Activated B cell treated with CpG ODN at 0.5 μM for 24 hours (primary cell): ENCODE results near the gene PPP1R14B. TPM values are rescaled to one million over a fixed set of nuclear protein-coding genes. Genes with fewer than 3 reads are reported as not detected.

ENCODE experiments used
- ATAC-seq: fragments of 200-7000 bp; cut with Tn5 transposase; one replicate; pipeline ENCODE4 v1.10.0; 2021; ENCODE audit warnings: low read depth, mild to moderate bottlenecking, moderate library complexity
- CTCF ChIA-PET: fragments of 350-600 bp; sonication (Branson Sonifier 250); formaldehyde crosslinking; loops from one replicate; lab custom pipeline; 2021; ENCODE audit warnings: antibody characterized with exemption; lab: Charles Lee
- POLR2A ChIA-PET: fragments of 350-600 bp; sonication (Branson Sonifier 250); formaldehyde crosslinking; loops from one replicate; lab custom pipeline; 2021; ENCODE audit warnings: antibody characterized with exemption; lab: Charles Lee
- DNase-seq: peaks from one replicate; pipeline ENCODE4 v3.0.0; 2022
- H3K27ac Mint-ChIP-seq: one replicate; pipeline ENCODE4 v1.8.0; 2020; ENCODE audit warnings: mixed read lengths
- H3K27me3 Mint-ChIP-seq: one replicate; pipeline ENCODE4 v1.8.0; 2021; ENCODE audit warnings: mixed read lengths
- H3K36me3 Mint-ChIP-seq: one replicate; pipeline ENCODE4 v1.8.0; 2021; ENCODE audit warnings: low read depth, mixed read lengths
- H3K4me1 Mint-ChIP-seq: one replicate; pipeline ENCODE4 v1.8.0; 2021; ENCODE audit warnings: mixed read lengths
- H3K4me3 Mint-ChIP-seq: one replicate; pipeline ENCODE4 v1.8.0; 2020; ENCODE audit warnings: mild to moderate bottlenecking, mixed read lengths
- H3K9me3 Mint-ChIP-seq: one replicate; pipeline ENCODE4 v1.8.0; 2020; ENCODE audit warnings: mixed read lengths
- intact Hi-C: fragments of 100-400 bp; cut with micrococcal nuclease; formaldehyde crosslinking; loops from one replicate; pipeline ENCODE4 v1.15.1; 2024
- total RNA-seq: library from RNA; stranded (reverse); gene quantifications from 2 replicates; pipeline ENCODE4 v1.2.3, GENCODE V29; 2022
- TF ChIP-seq, protein P1 (sequence below): fragments of 200-600 bp; IDR thresholded peaks from one replicate; pipeline ENCODE4 v1.8.0; 2022; ENCODE audit warnings: antibody characterized with exemption, mild to moderate bottlenecking

The PPP1R14B gene
- total RNA-seq, 1 donor from 2014 or later, result 112 TPM

DNA sequence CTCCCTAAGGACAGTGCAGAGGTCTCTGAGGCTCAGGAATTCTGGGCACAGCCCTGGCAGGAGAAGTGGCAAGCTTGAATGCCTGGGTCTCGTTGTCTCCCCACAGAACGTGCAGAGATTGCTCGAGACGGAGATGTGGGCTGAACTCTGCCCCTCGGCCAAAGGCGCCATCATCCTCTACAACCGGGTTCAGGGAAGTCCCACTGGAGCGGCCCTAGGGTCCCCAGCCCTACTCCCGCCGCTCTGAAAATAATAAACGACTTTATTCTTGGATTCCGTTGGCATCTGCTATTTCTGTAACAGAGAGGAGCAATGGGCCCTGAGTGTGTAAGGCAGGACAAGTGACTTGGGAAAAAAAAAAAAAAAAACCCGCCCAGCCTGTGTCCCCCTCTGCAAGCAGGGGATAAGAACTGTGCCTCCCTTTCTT, 17.0 kb downstream of the PPP1R14B start:
- H3K4me3 Mint-ChIP-seq, result peak overlapping the region; percentile 91
- intact Hi-C loops, result loop anchor here (1.0 to 5.0 kb wide), 8 partner anchors 11 to 292 kb away; partner anchors contain the start of genes GPR137, NAA40, PPP1R14B and PRDX5
- POLR2A ChIA-PET, result interaction anchor here (0.7 to 12.7 kb wide), 9 partner anchors 11 to 75 kb away, joined by 3 to 191 read pairs (median 5); partner anchors contain the start of genes ESRRA, FERMT3, FKBP2 and PPP1R14B
- H3K27me3 Mint-ChIP-seq, result no peaks in the 10 kb centered on the region
- H3K4me1 Mint-ChIP-seq, result peaks cover 64% of the 10 kb centered on the region
- TF ChIP-seq, protein P1, sequence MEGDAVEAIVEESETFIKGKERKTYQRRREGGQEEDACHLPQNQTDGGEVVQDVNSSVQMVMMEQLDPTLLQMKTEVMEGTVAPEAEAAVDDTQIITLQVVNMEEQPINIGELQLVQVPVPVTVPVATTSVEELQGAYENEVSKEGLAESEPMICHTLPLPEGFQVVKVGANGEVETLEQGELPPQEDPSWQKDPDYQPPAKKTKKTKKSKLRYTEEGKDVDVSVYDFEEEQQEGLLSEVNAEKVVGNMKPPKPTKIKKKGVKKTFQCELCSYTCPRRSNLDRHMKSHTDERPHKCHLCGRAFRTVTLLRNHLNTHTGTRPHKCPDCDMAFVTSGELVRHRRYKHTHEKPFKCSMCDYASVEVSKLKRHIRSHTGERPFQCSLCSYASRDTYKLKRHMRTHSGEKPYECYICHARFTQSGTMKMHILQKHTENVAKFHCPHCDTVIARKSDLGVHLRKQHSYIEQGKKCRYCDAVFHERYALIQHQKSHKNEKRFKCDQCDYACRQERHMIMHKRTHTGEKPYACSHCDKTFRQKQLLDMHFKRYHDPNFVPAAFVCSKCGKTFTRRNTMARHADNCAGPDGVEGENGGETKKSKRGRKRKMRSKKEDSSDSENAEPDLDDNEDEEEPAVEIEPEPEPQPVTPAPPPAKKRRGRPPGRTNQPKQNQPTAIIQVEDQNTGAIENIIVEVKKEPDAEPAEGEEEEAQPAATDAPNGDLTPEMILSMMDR, result no peak
- H3K27ac Mint-ChIP-seq, result peak overlapping the region; percentile 91
- DNase-seq, result no peak
- no peaks in the 10 kb centered on the region for H3K36me3 Mint-ChIP-seq
- no peak for ATAC-seq
- CTCF ChIA-PET, result interaction anchor here (0.6 kb wide), 1 partner anchor 11 kb away, joined by 3 read pairs; the partner anchor contains the start of gene FKBP2
- H3K9me3 Mint-ChIP-seq, result no peaks in the 10 kb centered on the region

DNA sequence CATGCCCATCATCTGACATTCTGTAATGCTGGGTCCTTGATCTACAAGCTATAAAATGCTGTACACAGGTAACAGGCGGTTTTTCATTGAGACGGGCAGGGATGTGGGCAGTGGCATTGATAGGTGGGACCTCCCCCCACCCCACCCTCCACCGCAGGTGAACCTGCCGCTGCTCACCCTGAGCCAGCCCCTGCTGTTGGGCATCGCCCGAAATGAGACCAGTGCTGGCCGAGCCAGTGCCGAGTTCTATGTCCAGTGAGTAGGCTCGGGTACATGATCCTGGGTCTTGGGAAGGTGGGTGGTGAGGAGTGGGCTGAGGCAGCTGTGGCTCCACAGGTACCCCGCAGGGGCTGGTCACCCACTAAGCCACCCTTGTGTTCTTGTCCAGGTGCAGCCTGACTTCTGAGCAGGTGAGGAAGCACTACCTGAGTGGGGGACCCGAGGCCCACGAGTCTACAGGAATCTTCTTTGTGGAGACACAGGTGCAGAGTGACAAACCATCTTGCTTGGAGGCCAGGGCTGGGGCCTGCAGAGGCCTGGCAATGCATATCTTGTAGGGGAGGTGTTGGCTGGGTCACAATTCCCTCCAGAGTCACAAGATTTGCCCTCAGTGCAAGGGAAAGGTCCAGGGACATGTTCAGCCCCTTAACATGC, 17.5 kb downstream of the PPP1R14B start:
- peak overlapping the region; percentile 91 for H3K27ac Mint-ChIP-seq
- intact Hi-C loops, result no loop called here
- POLR2A ChIA-PET, result interaction anchor here (0.9 to 12.7 kb wide), 9 partner anchors 12 to 76 kb away, joined by 3 to 191 read pairs (median 4); partner anchors contain the start of genes ESRRA, FERMT3, FKBP2 and PPP1R14B
- ATAC-seq (no peak), DNase-seq (no peak)
- H3K27me3 Mint-ChIP-seq, result no peaks in the 10 kb centered on the region
- TF ChIP-seq, protein P1, result no peak
- peaks cover 66% of the 10 kb centered on the region for H3K4me1 Mint-ChIP-seq
- no peaks in the 10 kb centered on the region for H3K9me3 Mint-ChIP-seq
- H3K36me3 Mint-ChIP-seq, result no peaks in the 10 kb centered on the region
- CTCF ChIA-PET, result interaction anchor here (0.6 kb wide), 1 partner anchor 12 kb away, joined by 3 read pairs; the partner anchor contains the start of gene FKBP2
- H3K4me3 Mint-ChIP-seq, result peak overlapping the region; percentile 91

DNA sequence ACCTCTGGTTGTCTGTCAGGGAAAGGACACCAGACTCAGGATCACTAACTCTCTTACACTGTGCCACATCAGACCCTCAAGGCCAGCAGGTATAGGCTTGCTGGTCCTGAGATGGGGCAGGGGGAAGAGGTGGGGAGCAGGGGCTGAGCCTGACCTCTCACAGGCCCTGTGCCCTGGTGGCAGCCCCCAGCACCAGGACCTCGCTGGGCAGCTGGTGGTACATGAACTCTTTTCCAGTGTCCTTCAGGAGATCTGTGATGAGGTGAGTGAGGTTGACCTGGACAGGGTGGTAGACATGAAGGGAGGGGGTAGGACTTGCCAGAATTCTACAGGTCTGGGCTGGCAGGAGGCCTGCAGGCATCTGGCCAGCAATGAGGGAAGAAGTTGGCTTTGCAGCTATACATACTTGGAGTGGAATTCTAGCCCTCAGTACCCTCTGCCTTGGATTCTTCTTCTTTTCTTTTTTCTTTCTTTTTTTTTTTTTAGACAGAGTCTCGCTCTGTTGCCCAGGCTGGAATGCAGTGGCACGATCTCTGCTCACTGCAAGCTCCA, 19.3 kb downstream of the PPP1R14B start:
- ATAC-seq (no peak), DNase-seq (no peak)
- H3K27ac Mint-ChIP-seq, result peak overlapping the region; percentile 81
- no peaks in the 10 kb centered on the region for H3K9me3 Mint-ChIP-seq
- POLR2A ChIA-PET, result interaction anchor here (0.6 to 12.7 kb wide), 13 partner anchors 9 to 283 kb away, joined by 3 to 191 read pairs (median 19); partner anchors contain the start of genes FERMT3, FKBP2, PPP1R14B and STIP1
- CTCF ChIA-PET, result interaction anchor here (0.5 to 5.0 kb wide), 3 partner anchors 10 to 57 kb away, joined by 3 to 34 read pairs (median 4); partner anchors contain the start of genes BAD and FERMT3
- H3K36me3 Mint-ChIP-seq, result peaks cover 10% of the 10 kb centered on the region
- TF ChIP-seq, protein P1, result no peak
- peaks cover 54% of the 10 kb centered on the region for H3K4me1 Mint-ChIP-seq
- peak overlapping the region; percentile 87 for H3K4me3 Mint-ChIP-seq
- no peaks in the 10 kb centered on the region for H3K27me3 Mint-ChIP-seq
- intact Hi-C loops, result loop anchor here (2.0 kb wide), 1 partner anchor 41 kb away; the partner anchor contains the start of gene STIP1

DNA sequence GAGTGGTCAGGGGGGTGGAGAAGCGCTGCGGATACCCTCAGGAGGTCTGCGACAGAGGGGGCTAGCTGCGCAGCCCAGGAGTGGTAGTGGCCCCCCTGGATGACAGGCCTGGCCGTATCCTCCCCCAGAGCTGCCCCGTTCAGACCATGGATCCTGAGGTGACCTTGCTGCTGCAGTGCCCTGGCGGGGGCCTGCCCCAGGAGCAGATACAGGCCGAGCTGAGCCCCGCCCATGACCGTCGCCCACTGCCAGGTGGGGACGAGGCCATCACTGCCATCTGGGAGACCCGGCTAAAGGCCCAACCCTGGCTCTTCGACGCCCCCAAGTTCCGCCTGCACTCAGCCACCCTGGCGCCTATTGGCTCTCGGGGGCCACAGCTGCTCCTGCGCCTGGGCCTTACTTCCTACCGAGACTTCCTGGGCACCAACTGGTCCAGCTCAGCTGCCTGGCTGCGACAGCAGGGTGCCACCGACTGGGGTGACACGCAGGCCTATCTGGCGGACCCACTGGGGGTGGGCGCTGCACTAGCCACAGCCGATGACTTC, 20.2 kb downstream of the PPP1R14B start:
- TF ChIP-seq, protein P1, result no peak
- Mint-ChIP-seq H3K36me3 (peaks cover 13% of the 10 kb centered on the region), H3K27ac (peak overlapping the region; percentile 81), H3K4me3 (peak overlapping the region; percentile 87), H3K4me1 (peaks cover 45% of the 10 kb centered on the region), H3K9me3 (no peaks in the 10 kb centered on the region), H3K27me3 (no peaks in the 10 kb centered on the region)
- ChIA-PET POLR2A (interaction anchor here (0.5 to 12.7 kb wide), 23 partner anchors 8 to 1617 kb away, joined by 3 to 191 read pairs (median 5); partner anchors contain the start of genes BAD, FERMT3, FKBP2 and PPP1R14B), CTCF (interaction anchor here (1.7 to 5.0 kb wide), 2 partner anchors 10 to 20 kb away, joined by 6 to 34 read pairs; partner anchors contain the start of gene FERMT3)
- peak; percentile 20 for ATAC-seq
- intact Hi-C loops, result loop anchor here (1.0 to 2.0 kb wide), 5 partner anchors 14 to 58 kb away; partner anchors contain the start of genes BAD and STIP1
- DNase-seq, result peak; percentile 57
